DOHH2 (cell line): Measurements from ENCODE around the gene CTNNA2.
"Not testable (repeated sequence)": the region's sequence is repeated elsewhere in the genome, so short reads cannot be mapped to it uniquely, and the experiment has no call there.

Experiments used
- H3F3A ChIP-seq: fragments of 200-600 bp; sonication (generic), shearing (Covaris generic); 2 replicates; pipeline ENCODE4 v1.6.0; 2016; ENCODE audit warnings: antibody characterized with exemption, mild to moderate bottlenecking; ENCODE audit not compliant: control insufficient read depth, insufficient read depth
- H3K27ac ChIP-seq: fragments of 200-600 bp; sonication (generic); 2 replicates; pipeline ENCODE4 v1.5.1; 2014; ENCODE audit warnings: low read depth, mild to moderate bottlenecking, low read length, moderate library complexity
- H3K27me3 ChIP-seq: fragments of 200-600 bp; sonication (generic); 2 replicates; pipeline ENCODE4 v1.6.1; 2014; ENCODE audit warnings: mild to moderate bottlenecking, low read length, mixed read lengths; ENCODE audit not compliant: control insufficient read depth
- H3K36me3 ChIP-seq: fragments of 200-600 bp; sonication (generic); 2 replicates; pipeline ENCODE4 v1.6.1; 2014; ENCODE audit warnings: mild to moderate bottlenecking, low read length, moderate library complexity, mixed read lengths; ENCODE audit not compliant: control insufficient read depth
- H3K4me1 ChIP-seq: fragments of 200-600 bp; sonication (generic); 2 replicates; pipeline ENCODE4 v1.6.1; 2014; ENCODE audit warnings: mild to moderate bottlenecking, low read length, mixed read lengths; ENCODE audit not compliant: control insufficient read depth
- H3K4me2 ChIP-seq: fragments of 200-600 bp; sonication (generic); 2 replicates; pipeline ENCODE4 v1.6.0; 2014; ENCODE audit warnings: mild to moderate bottlenecking, low read length, moderate library complexity
- H3K4me3 ChIP-seq: fragments of 200-600 bp; sonication (generic); 2 replicates; pipeline ENCODE4 v1.5.1; 2014; ENCODE audit warnings: mild to moderate bottlenecking, low read length, mixed read lengths
- H3K79me2 ChIP-seq: fragments of 200-600 bp; sonication (generic); 2 replicates; pipeline ENCODE4 v1.6.1; 2014; ENCODE audit warnings: mild to moderate bottlenecking, low read length, mixed read lengths; ENCODE audit not compliant: control insufficient read depth
- H3K9me2 ChIP-seq: fragments of 200-600 bp; sonication (generic); replicated peaks from 2 replicates; pipeline ENCODE4 v1.6.1; 2014; ENCODE audit warnings: mild to moderate bottlenecking, low read length, mixed read lengths; ENCODE audit not compliant: control insufficient read depth
- H3K9me3 ChIP-seq: fragments of 200-600 bp; sonication (generic); 2 replicates; pipeline ENCODE4 v1.6.1; 2014; ENCODE audit warnings: antibody characterized with exemption, low read length, mixed read lengths; ENCODE audit not compliant: control insufficient read depth, insufficient read depth
- H4K20me1 ChIP-seq: fragments of 200-600 bp; sonication (generic); 2 replicates; pipeline ENCODE4 v1.6.0; 2014; ENCODE audit warnings: low read depth, mild to moderate bottlenecking, antibody characterized with exemption, low read length, moderate library complexity; ENCODE audit not compliant: control insufficient read depth, insufficient read depth
- EZH2phosphoT487 ChIP-seq: fragments of 200-600 bp; sonication (generic); IDR thresholded peaks from 2 replicates; pipeline ENCODE4 v1.6.1; 2017; ENCODE audit warnings: borderline replicate concordance, mild to moderate bottlenecking, antibody characterized with exemption, low read length, moderate library complexity, mixed read lengths
- TF ChIP-seq, protein P1 (sequence below): fragments of 200-600 bp; sonication (generic); IDR thresholded peaks from one replicate; pipeline ENCODE4 v1.5.1; 2014; ENCODE audit warnings: antibody characterized with exemption, mild to moderate bottlenecking, low read depth, low read length; ENCODE audit not compliant: poor library complexity, severe bottlenecking

CTNNA2 gene

GRCh38 chr2:80091237-80091636, 578.4 kb downstream of the CTNNA2 start:
- Histone ChIP-seq H3F3A (no peaks in the 10 kb centered on the region), H3K9me2 (no peaks in the 10 kb centered on the region), H3K4me3 (no peak overlapping the region), H3K4me1 (no peaks in the 10 kb centered on the region), H3K36me3 (no peaks in the 10 kb centered on the region), H4K20me1 (no peaks in the 10 kb centered on the region), H3K27ac (no peak overlapping the region), H3K9me3 (no peaks in the 10 kb centered on the region), H3K27me3 (no peaks in the 10 kb centered on the region), H3K79me2 (no peaks in the 10 kb centered on the region), H3K4me2 (no peak overlapping the region)
- TF ChIP-seq, protein P1, sequence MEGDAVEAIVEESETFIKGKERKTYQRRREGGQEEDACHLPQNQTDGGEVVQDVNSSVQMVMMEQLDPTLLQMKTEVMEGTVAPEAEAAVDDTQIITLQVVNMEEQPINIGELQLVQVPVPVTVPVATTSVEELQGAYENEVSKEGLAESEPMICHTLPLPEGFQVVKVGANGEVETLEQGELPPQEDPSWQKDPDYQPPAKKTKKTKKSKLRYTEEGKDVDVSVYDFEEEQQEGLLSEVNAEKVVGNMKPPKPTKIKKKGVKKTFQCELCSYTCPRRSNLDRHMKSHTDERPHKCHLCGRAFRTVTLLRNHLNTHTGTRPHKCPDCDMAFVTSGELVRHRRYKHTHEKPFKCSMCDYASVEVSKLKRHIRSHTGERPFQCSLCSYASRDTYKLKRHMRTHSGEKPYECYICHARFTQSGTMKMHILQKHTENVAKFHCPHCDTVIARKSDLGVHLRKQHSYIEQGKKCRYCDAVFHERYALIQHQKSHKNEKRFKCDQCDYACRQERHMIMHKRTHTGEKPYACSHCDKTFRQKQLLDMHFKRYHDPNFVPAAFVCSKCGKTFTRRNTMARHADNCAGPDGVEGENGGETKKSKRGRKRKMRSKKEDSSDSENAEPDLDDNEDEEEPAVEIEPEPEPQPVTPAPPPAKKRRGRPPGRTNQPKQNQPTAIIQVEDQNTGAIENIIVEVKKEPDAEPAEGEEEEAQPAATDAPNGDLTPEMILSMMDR, result no peak
- TF ChIP-seq EZH2phosphoT487, result no peak

DNA sequence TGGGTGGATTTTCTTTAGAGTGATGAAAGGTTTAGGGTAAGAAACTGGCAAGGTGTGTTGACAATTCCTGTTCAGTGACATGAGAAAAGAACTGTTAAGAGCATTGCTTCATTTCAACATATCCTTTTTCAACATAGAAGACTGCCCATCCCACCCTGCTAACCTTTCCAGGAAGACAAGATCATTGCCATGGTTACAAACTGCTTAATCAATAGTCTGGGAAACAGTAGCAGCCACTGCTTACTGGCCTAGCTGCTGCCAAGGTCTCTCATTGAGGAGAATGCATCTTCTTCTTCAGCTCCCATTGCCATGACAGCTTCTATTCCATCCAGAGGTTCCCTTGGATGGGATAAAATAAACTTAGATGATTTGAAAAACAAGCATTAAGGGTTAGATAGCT, 579.6 kb downstream of the CTNNA2 start:
- Histone ChIP-seq H3F3A (no peaks in the 10 kb centered on the region), H3K9me3 (no peaks in the 10 kb centered on the region), H3K27ac (no peak overlapping the region), H3K4me2 (no peak overlapping the region), H4K20me1 (no peaks in the 10 kb centered on the region), H3K9me2 (no peaks in the 10 kb centered on the region), H3K27me3 (no peaks in the 10 kb centered on the region), H3K4me3 (no peak overlapping the region), H3K36me3 (no peaks in the 10 kb centered on the region), H3K4me1 (no peaks in the 10 kb centered on the region), H3K79me2 (no peaks in the 10 kb centered on the region)
- TF ChIP-seq EZH2phosphoT487, result no peak
- TF ChIP-seq, protein P1, result no peak

- not testable (repeated sequence) for H3K9me2 ChIP-seq, H3K4me3 ChIP-seq, H3K9me3 ChIP-seq, H3K36me3 ChIP-seq, H3K4me1 ChIP-seq, H3K4me2 ChIP-seq, H3K27ac ChIP-seq, H3F3A ChIP-seq, H3K79me2 ChIP-seq, H4K20me1 ChIP-seq, H3K27me3 ChIP-seq
Measured at GRCh38 chr2:80098503-80098902, 585.7 kb downstream of the CTNNA2 start.

GRCh38 chr2:80102026-80102425, 589.2 kb downstream of the CTNNA2 start:
- Histone ChIP-seq H3K4me1 (no peaks in the 10 kb centered on the region), H3K27me3 (no peaks in the 10 kb centered on the region), H3K27ac (no peak overlapping the region), H3K4me3 (no peak overlapping the region), H3K36me3 (no peaks in the 10 kb centered on the region), H3F3A (no peaks in the 10 kb centered on the region), H3K9me3 (no peaks in the 10 kb centered on the region), H3K9me2 (no peaks in the 10 kb centered on the region), H3K79me2 (no peaks in the 10 kb centered on the region), H4K20me1 (no peaks in the 10 kb centered on the region), H3K4me2 (no peak overlapping the region)
- TF ChIP-seq, protein P1, result no peak
- TF ChIP-seq EZH2phosphoT487, result no peak
